ENCODE measurements around the gene CEP162.

- TF ChIP-seq, protein P1, sequence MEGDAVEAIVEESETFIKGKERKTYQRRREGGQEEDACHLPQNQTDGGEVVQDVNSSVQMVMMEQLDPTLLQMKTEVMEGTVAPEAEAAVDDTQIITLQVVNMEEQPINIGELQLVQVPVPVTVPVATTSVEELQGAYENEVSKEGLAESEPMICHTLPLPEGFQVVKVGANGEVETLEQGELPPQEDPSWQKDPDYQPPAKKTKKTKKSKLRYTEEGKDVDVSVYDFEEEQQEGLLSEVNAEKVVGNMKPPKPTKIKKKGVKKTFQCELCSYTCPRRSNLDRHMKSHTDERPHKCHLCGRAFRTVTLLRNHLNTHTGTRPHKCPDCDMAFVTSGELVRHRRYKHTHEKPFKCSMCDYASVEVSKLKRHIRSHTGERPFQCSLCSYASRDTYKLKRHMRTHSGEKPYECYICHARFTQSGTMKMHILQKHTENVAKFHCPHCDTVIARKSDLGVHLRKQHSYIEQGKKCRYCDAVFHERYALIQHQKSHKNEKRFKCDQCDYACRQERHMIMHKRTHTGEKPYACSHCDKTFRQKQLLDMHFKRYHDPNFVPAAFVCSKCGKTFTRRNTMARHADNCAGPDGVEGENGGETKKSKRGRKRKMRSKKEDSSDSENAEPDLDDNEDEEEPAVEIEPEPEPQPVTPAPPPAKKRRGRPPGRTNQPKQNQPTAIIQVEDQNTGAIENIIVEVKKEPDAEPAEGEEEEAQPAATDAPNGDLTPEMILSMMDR (conservative IDR thresholded peaks at IDR 0.05; ENCODE audit: low read depth, low read length) = no peak
- no peak for TF ChIP-seq EZH2 (IDR thresholded peaks at IDR 0.05; ENCODE audit: low read length, unreplicated experiment)
Observed at GRCh38 chr6:84082689-84083265, 144.7 kb downstream of the CEP162 start.

Data from PC-3 (cell line).